GM18502 (cell line): ENCODE results near the gene RPL9.
A peak's percentile ranks its signal among the peaks of the same experiment; 100 is the strongest.
"Not testable (repeated sequence)": the region's sequence is repeated elsewhere in the genome, so short reads cannot be mapped to it uniquely, and the experiment has no call there.

Experiments used
- ATAC-seq: cut with Tn5 transposase; IDR thresholded peaks from one replicate; pipeline ENCODE4 v1.9.1; 2021; ENCODE audit warnings: mild to moderate bottlenecking; ENCODE audit not compliant: unreplicated experiment, poor library complexity

RPL9 gene

DNA sequence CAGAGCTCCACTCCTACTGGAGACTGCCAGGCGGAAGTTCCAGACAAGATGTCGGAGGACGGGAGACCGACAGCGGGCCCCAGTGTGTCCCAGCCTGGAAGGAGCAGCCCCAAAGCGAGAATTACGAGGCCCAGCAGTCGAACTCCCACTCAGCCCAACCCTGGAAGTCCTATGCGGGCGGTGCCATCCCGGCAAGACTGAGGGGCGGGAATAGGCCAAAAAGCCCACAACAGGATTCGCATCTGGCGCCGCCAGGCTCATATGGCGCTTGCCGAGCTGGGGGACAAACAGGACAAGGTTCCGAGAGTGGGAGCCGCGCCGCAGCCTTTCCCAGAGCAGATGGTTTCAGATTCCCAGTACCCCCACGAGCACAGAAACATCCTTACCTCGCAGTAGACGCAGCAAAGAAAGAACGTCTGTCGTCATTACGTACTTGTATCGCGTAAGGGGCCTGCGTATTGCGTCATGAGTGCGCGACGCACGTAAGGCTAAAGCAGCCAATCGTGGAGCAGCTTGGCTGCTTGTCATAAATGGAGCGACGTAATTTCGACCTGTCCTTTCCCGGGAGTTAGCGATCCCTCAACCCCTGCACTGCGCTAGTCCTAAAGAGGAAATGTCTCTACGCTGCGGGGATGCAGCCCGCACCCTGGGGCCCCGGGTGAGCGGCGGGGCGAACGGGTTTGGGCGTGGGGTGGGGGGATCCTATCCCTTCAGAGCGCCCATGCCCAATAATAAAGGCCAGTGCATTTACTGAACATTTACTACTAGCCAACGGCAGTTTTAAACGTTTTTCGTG lies at the start of gene RPL9, which contains the start of gene LIAS:
Gene RPL9, minus strand, starts transcription at position 418 of the 796 bp plus-strand sequence. CDS start 483 bp downstream, outside the sequence.
Gene LIAS, plus strand, starts transcription at position 552 of the 796 bp plus-strand sequence. Its CDS starts 62 bp downstream, at position 614.
- ATAC-seq = peak; percentile 86

DNA sequence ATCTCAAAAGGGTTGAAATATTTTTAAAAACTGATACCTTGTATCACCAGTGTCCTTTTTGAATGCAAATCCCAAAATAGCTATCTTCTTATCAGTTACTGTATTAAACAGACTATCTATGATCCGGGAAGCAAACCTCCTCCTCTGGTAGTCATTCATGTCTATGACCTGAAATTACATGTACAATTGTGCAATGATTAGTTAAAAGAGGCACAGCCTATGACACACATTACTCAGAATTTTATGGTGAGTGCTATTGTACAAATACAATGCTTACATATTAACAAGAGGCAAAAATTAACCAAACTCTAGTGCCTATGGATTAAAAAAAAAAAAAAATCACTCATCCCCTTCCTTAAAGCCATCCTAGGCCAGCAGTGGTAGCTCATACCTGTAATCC lies 46.9 kb upstream of the RPL9 start:
- no peak for ATAC-seq

DNA sequence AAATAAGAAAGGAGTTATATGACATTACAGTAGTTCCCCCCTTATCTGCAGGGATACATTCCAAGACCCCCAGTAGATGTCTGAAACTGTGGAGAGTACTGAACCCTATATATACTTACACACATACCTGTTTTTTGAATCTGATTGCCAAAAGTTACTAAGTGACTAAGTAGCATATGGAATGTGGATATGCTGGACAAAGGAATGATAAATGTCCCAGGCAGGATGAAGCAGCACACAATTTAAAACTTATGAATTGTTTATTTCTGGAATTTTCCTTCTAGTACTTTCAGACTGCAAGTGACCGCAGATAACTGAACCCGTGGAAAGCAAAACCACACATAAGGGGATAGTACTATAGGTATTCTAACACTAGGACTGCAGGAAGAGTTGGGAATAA lies 45.8 kb upstream of the RPL9 start:
- ATAC-seq = no peak

DNA sequence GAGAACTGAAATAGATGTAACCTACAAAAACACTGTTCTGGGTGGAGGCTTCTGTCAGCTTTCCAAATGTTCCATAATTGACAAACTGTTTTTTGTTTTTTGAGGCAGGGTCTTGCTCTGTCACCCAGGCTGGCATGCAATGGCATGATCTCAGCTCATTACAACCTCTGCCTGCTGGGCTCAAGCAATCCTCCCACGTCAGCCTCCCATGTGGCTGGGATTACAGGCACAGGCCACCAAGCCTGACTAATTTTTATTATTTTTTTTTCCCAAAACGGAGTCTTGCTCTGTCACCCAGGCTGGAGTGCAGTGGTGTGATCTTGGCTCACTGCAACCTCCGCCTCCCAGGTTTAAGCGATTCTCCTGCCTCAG lies 43.9 kb upstream of the RPL9 start:
- not testable (repeated sequence) for ATAC-seq

DNA sequence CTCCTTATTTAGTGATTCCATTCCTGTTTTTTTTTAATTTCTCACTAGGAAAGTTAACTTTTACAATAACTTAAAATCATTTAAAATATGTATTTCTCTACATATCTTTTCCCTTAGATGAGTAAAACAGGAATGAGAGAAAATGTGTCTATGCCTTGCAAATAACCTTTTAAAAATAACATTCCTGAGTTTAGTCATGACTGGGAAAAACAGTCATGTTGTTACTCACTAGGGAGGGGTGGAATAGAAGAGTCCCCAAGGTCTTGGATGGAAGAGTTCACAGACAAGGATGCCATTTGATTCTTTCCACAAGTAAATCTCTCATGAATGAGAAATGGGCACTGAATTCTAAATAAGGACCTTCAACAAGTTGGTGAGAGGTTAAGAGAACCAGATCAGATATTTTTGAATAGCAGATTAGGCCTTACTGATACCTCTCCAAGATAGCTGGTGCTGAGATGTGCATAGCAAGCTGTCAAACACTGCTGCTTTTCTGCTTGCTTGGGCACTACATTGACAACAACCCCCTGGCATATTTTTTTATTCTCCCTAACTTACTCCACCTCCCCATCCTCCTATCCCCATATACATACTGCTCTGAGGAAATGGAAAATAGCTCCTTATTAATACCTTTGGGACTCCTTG lies 43.4 kb upstream of the RPL9 start:
- ATAC-seq = no peak

DNA sequence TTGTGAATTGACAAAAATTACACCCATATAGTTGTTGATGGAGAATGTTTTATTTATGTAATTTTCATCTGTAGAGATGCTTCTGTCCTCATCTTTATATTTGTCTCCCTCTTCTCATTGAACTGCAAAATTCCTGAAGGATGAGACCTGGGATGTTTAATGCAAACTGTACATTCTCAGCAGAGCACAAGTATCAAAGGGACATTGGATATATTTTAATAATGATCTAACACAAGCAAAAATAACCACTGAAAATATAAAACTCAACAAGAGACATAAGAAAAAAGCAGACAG lies 40.0 kb upstream of the RPL9 start:
- ATAC-seq = no peak

DNA sequence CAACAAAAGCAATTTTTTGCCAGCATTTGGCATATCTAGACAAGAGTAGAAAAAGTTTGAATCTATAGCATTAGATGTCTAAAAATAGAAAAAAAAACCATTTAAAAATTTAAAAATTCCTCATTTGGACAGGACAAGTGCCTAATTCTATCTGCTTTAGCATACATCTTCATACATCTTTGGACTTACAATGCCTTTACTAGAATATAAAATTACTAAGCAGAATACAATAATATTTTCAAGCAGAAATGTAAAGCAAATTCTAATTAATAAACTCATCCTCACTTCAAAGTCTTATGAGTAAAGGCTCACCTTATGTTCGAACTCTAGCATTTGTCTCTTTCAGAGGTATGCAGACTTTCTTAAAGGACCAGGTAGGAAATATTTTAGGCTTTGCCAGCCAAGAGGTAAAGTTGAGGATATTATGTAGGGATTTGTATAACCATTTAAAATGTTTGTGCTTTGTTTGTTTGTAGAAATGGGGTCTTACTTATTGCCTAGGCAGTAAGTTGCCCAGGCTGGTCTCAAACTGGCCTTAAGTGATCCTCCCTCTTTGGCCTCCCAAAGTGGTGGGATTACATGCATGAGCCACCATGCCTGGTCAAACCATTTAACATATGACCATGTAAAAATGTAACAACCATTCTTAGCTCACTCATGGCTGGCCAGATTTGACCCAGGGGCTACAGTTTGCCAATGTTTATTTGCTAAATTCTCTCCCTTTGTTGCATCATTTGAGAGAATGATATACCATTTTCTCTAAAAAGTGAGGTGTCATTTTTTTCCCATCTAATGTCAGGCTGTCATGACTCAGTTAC lies 39.4 kb upstream of the RPL9 start:
- no peak for ATAC-seq

DNA sequence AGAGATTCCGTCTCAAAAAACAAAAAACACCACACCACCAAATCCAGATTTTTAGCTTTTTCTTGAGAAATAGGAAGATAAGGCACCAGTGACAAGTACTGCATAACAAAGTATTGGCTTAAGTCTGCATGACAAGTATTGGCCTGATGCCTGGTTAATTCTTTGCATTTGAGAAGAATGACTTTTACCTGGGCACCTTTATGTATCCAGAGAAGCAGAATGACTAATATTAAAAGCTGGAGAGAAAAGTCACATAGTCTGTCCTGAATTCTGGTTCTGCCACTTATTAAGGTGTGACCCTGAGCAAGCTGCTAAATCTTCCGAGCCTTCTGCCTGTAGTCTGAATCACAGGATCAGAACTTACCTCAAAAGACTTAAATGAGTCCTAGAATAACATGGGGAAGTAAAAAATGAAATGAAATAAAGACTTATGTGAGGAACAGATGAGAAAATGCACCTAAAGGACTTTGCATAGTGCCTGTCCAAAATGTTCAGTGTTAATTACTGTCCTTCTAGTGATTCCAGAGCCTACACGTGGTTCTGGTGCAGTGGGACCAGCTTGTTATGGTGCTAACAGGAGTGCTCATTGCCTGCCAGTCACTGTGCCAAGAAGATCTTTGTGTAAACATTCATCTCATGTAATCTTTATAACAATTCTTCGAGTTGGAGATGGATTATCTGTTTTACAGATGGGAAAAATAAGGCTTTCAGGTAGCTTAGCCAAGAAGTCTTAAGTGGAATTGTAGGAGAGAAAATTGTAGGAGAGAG lies 36.9 kb upstream of the RPL9 start:
- no peak for ATAC-seq

DNA sequence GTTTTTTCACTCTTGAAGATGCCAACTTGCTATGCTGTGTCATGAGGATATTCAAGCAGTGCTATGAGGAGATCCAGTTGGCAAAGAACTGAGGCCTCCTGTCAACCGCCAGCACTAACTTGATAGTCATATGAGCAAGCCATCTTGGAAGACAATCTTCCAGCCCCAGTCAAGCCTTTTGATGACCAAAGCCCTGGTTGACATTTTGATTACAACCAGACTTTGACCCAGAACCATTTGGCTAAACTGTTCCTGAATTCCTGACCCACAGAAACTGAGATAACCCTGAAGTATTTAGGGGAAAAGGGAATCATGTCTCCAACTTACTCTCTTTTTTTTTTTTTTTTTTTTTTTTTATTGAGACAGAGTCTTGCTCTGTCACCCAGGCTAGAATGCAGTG lies 35.6 kb upstream of the RPL9 start:
- ATAC-seq = no peak

DNA sequence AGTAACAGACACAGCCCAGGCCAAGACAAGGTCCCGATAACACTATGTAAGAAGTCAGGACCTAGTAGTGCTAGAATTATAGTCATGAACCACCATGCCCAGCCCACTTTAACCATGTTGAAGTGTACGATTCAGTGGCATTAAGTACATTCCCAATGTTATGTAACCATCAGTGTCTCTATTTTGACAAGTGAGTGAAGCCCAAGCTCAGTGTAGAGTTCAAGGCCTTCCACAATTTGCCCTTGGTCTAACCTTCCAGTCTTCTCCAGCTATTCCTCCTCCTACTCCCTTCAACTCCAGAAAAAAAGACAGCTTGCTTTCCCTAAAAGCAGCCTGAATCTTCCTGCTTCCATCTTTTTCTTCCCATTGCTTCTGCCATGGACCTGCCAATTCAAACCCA lies 31.6 kb upstream of the RPL9 start:
- ATAC-seq = no peak

DNA sequence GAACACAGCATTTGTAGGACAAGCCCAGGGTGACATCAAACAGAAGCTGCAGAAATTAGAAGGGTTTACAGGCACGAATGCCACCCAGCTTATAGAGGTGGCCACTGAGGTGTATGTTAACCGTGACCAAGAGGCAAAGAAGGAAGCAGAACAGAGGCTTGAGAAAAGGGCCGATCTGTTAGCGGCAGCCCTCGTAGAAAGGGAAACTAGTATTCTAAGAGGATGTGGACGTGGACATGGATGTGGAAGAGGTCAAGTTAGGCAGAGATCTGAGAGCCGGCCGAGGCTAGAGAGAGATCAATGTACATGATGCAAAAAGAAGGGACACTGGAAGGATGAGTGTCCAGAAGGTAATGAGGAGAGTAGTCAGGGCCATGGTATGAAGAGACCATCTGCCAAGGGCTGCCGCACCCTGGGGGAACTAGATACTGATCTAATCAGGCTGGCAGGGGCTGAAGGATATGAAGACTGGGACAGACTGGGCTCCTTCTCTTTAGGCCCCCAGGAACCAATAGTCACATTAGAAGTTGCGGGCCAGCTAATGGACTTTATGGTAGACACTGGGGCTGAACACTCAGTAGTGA lies 27.6 kb upstream of the RPL9 start:
- ATAC-seq = no peak

DNA sequence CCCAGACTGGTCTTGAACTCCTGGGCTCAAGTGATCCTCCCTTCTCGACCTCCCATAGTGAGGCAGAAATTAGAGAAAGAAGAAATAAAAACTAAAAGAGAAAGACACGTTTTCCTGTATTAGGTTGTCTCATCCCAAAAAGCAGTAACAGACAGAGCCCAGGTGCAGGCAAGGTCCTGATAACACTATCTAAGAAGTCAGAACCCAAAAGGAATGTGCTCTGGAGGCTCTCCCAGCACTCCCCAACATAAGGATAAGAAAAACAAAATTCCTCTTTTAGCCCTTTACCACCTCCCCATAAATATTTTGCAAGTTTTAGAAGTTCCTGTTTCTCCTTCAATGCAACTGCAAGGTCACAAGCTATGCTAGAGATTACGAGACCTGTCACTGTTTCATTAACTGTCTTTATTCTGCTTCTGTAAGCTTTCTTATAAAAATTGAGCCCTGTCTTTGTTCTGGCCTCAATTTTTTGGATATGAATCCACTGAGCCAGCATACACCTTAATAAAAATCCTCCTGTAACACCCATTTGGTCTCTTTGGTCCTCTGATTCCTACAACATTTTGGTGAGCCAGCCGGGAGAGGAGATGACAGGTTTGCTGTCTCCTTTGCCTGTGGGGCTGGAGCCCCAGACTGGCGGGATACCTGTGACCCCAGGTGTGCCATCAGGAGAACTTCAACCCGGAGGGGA lies 26.0 kb upstream of the RPL9 start:
- ATAC-seq = no peak

DNA sequence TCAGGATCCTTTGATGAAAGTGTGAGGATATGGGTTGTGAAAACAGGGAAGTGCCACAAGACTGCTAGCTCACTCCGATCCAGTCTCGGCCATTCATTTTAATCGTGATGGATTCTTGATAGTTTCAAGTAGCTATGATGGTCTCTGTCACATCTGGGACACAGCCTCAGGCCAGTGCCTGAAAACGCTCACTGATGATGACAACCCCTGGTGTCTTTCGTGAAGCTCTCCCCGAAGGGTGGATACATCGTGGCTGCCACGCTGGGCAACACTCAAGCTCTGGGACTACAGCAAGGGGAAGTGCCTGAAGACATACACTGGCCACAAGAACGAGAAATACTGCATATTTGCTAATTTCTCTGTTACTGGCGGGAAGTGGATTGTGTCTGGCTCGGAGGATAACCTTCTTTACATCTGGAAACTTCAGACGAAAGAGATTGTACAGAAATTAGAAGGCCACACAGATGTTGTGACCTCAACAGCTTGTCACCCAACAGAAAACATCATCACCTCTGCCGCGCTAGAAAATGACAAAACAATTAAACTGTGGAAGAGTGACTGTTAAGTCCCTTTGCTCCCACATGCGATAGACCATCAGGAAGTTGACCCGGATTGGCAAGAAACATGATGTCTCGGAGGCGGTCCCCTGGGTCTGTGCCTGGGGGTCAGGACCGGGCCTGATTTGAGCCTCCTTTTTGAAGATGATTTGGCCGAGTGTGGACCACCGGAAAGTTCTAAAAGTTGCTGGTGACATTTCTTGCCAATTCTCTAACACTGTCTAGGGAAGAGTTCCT lies 22.4 kb upstream of the RPL9 start:
- ATAC-seq = no peak

DNA sequence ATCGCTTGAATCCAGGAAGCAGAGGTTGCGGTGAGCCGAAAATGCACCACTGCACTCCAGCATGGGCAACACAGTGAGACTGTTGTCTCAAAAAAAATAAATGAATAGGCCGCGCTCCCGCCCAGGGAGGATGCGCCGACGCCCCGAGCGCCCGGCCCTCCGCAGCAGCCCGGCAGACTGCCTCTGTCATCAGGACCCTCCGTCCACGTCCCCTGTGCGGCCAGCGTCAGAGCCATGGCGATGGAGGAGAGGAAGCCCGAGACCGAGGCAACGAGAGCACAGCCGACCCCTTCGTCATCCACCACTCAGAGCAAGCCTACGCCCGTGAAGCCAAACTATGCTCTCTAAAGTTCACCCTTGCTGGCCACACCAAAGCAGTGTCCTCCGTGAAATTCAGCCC lies 21.5 kb upstream of the RPL9 start:
- no peak for ATAC-seq

DNA sequence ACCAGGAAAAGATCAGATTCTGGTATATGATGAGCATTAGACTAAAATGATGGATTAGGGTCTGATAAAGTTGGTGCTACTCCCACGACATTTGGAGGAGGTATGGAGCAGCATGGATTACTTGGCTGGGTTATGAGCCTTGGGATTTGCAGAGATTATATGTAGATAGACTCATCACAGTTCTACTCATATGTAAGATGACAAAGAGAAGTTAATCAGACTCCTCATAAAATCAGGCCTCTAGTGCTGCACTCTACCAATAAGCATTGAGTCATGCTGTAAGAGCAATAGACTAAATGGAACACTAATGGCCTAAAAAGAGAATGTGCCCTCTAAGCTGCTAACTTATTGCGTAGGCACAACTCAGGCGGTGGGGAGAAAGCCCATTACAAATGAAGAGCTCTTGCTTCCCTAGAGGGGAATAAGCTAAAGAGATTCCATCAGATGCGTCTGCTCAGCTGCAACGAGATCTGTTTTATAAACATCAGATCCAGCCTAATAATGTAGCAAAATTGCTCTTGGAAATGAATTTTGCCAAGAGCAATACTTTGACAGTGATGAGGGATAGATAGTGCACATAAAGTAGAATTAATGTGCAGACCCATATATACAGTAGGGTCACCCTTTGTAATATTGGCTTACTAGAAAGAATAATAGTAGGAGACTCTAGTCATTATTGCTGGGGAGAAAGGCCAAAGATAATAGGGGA lies 17.6 kb upstream of the RPL9 start:
- ATAC-seq = no peak

DNA sequence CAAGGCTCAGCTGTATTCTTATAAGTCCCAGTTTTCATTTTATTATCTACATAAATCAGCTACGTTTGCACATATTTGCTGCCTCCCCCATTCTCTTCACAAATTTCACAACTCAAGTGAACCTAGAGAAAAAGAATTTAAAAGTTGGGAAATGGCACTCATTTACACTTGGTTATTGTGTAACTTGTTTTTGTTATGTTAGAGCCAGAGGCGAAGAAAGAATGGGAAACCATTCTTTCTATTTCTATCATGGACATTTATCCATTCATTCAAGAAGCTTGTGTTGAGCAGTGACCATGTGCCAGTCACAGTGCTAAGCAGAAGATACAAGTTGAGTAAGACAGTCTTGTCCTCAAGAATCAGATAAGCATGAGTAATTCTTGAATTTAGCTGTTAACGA lies 13.7 kb upstream of the RPL9 start:
- no peak for ATAC-seq

DNA sequence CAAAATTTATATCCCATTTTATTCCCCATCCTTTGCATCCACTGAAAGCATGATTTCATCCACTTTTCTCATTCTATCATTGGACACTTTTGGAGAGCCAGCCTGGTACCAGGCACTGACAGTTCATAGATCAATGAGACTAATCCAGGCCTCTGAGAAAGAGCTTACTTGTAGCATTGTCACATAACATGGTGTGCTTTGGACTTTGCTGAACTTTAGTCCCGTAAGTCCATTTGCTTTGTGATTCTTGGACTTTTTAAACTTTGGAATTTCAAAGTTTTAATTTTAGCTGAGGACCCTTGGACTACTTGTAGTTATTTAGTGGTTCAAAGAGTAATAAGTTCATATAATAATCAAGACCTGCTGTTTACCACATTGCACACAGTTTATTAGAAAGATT lies 11.7 kb upstream of the RPL9 start:
- ATAC-seq = no peak

DNA sequence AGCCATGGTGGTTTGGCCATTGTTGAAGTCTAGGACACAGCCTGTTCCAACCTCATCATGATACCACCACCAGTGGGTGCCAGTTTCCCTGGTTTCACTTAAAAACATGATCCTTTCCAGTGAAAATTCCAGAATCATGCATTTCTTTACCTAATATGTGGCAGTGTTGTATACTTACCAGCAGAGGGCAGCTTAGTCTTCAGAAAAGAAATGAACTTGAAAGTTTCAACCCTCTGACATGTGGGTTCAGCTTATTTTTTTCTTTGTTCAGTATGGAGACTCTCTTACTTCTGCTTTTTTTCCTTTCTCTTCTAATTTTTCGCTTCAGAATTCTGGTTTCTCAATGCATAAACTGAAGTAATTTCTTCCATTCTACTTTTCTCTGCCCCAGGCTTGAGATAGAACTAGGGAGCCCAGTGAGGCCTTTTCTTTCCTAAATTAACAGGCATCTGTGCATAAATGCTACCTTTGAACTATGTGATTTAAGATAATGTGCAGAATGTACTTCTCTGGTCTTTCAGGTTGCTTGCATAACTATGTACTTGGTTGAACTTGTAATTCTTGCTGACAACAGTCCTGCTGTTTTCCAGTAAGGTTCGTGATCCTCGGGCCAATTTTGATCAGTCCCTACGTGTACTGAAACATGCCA lies 10.8 kb upstream of the RPL9 start:
- peak; percentile 83 for ATAC-seq
